22Rv1 (cell line): ENCODE data around the gene RNF175.

ENCODE experiments used
- H3K27ac ChIP-seq: fragments of 450-650 bp; 2 replicates; pipeline ENCODE4 v1.5.1; 2017
- ZFX ChIP-seq: fragments of 450-650 bp; IDR thresholded peaks from 2 replicates; pipeline ENCODE4 v1.6.1; 2017; ENCODE audit warnings: antibody characterized with exemption, borderline replicate concordance
- TF ChIP-seq, protein P1 (sequence below): fragments of 450-650 bp; IDR thresholded peaks from 2 replicates; pipeline ENCODE4 v1.5.1; 2017; ENCODE audit warnings: mild to moderate bottlenecking

RNF175 gene

DNA sequence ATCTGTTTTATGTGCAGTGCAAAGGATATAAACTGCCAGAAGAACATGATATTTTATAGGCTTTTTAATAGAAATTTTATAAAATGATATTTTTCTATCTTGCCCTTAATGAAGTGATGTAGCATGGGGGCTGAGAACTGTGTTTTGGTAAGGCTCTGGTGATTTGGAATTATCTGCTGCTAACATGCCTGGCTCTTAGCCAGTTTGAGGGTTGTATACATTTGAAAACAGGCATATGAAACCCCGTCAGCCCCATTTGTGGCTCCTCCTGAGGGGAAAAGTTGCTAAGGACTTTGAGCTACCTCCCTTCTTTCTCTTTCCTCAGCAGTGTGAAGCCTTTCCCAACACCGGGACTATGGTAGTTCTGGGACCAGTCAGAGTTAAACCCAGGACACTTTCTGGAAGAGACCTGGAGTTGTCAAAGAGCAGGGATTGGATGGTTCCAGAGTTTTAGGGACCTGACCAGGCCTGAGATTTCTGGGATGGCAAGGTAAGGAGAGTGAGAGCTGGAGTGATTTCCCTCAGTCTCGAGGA is 24.4 kb upstream of the RNF175 start:
- TF ChIP-seq, protein P1, sequence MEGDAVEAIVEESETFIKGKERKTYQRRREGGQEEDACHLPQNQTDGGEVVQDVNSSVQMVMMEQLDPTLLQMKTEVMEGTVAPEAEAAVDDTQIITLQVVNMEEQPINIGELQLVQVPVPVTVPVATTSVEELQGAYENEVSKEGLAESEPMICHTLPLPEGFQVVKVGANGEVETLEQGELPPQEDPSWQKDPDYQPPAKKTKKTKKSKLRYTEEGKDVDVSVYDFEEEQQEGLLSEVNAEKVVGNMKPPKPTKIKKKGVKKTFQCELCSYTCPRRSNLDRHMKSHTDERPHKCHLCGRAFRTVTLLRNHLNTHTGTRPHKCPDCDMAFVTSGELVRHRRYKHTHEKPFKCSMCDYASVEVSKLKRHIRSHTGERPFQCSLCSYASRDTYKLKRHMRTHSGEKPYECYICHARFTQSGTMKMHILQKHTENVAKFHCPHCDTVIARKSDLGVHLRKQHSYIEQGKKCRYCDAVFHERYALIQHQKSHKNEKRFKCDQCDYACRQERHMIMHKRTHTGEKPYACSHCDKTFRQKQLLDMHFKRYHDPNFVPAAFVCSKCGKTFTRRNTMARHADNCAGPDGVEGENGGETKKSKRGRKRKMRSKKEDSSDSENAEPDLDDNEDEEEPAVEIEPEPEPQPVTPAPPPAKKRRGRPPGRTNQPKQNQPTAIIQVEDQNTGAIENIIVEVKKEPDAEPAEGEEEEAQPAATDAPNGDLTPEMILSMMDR = no peak
- no peak for TF ChIP-seq ZFX
- H3K27ac ChIP-seq = no peak overlapping the region

DNA sequence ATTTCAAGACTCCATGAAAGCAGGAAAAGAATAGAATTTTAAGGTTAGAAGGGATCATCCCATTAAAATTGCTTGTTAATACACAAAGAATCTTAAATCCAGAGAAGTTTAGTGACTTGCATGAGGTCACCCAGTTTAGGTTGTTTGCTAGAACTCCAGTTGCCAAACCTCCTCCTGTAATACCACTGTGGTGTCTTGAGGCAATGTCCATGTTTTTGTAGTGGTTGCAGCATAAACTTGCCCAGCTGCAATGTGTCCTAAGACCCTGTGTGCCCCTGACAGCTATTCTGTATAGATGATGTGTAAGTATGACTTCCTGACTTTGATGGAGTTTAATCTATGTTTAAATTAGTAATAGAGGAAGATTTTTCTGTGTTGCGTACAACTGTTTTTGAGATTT is 22.8 kb upstream of the RNF175 start:
- no peak for TF ChIP-seq ZFX
- TF ChIP-seq, protein P1 = no peak
- H3K27ac ChIP-seq = no peak overlapping the region

DNA sequence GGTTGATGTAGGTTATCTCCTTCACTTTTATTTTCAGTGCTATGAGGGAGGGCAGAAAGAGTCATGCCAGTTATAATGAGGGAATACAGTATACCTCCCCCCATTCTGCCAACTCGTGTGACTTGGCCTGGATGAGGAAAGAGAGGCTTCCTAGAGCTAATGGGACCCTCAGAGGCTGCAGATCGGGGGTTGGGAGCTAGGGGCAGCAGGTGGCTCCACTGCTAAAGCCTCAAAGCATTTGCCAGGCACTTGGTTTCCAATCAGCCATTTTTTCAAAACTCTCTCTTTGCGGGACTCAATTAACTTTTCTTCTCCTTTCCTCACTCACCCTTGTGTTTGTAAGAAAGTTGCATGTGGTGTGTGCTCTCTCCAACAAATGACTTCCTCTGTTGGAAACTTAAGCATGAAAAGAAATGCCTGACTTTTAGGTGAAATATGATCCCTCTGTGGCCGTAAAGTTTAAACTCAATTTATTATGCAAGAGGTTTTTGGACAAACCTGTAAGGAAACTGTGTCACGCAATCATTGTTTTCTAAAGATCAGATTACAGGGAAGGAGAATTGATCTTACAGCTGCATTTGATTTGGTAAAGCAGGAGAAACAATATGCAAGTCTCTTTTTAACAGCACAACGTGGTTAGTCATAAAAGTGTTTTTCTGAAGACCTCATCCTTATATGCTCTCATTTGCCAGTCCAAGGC is 22.0 kb upstream of the RNF175 start:
- TF ChIP-seq, protein P1 = no peak
- no peak for TF ChIP-seq ZFX
- H3K27ac ChIP-seq = no peak overlapping the region

DNA sequence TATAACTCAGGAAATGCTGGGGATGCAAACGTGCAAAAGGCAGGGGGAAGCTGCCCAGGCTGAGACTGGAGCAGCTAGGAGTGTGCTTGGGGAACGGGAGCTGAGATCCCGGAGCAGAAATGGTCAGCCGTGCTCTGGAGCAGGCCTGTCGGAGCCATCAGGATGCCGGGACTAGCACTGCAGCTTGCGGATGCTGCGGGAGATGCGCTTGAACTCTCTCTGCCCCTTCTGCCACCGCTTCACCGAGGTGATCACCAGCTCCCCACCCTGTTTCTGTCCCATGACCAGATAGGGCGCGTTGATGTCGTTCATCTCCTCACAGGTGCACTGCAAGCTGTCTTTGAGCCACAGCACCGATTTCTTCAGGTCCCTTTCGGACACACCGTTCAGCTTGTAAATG is 21.5 kb upstream of the RNF175 start:
- TF ChIP-seq, protein P1 = no peak
- no peak for TF ChIP-seq ZFX
- H3K27ac ChIP-seq = no peak overlapping the region

DNA sequence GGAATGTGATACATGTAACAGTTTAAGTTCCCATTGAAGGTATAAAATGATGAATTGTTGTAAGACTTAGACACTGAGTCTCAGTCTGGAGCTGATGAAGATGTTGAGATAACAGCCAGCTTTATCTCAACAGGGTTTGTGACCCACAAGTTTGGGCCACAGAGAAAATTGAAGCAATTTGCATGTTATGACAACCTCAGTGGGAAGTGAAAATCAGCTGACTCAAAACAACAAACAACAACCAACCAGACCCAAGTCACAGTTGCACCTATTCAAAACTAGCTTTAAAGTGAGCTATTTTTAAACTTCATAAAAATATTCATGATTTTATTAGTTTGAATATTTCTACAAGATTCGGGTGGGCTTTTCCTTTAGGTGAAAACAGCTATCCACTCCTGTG is 21.1 kb upstream of the RNF175 start:
- H3K27ac ChIP-seq = no peak overlapping the region
- no peak for TF ChIP-seq ZFX
- TF ChIP-seq, protein P1 = no peak

DNA sequence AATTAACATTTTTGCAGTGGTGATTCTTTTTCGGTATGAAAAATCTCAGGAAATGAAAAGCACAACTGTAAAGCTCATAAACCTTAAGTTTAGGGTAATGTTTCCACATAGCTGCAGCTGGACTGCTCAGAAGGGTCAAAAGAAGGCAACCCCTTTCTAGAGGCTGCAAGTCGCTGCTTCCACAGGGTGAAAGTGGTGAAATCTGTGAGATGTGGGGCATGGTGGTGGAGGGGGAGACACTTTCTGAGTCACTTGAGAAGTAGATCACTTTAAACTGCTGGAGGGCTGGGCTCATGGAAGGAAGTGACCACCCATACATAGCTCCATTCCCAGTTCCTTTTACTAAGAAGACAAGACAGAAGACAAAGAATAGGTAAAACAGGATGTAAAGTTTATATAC is 20.4 kb upstream of the RNF175 start:
- no peak overlapping the region for H3K27ac ChIP-seq
- TF ChIP-seq, protein P1 = no peak
- TF ChIP-seq ZFX = no peak

DNA sequence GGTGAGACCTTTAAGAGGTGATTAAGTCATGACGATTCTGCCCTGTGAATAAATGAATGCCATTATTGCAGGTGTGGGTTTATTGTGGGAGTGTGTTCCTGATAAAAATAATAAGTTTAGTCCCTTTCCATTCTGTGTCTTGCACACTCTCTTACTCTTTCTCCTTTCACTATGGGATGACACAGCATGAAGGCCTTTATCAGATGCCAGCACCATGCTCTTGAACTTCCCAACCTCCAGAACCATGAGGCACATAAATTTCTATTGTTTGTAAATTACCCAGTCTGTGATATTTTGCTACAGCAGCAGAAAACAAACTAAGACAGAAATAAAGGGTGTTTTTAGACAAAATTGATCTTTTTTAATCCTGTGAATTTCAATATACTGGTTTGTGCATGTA is 18.6 kb upstream of the RNF175 start:
- no peak for TF ChIP-seq ZFX
- TF ChIP-seq, protein P1 = no peak
- no peak overlapping the region for H3K27ac ChIP-seq
